ENCODE results near the gene PHF1.

The PHF1 gene

DNA sequence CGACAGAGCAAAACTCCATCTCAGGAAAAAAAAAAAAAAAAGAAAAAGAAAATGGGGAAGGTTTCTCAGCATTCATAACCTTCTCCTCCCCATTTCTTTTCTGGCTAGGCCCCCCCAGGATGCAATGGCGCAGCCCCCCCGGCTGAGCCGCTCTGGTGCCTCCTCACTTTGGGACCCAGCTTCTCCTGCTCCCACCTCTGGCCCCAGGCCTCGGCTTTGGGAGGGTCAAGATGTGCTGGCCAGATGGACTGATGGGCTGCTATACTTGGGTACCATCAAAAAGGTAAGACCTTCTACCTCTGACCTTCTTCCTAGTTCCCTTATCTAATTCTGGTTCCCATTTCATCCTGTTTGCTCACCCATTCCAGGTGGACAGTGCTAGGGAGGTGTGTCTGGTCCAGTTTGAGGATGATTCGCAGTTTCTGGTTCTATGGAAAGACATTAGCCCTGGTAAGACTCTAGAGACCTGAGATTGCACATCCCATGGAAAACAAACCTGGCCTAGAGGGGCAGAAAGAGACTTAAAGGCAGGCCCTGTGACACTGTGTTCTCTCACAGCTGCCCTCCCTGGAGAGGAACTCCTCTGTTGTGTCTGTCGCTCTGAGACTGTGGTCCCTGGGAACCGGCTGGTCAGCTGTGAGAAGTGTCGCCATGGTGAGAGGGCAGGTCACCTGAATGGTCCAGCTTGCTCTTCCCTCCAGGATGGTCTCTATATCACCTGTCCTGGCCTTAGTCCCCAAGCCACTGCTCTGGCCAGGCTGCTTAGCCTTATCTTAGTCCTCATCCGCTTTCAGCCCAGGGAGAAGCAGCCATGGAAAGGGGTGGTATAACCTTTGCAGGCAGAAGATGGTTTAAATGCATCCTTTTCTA is 1.6 kb downstream of the PHF1 start:
- H3K27ac ChIP-seq (replicated peaks): no peak overlapping the region
- no peak overlapping the region for H3K4me3 ChIP-seq (replicated peaks; ENCODE audit: insufficient read depth, low read length)
- DNase-seq (ENCODE audit: low read depth in 1 of 2, low spot score in 1 of 2): no peak
- no peaks in the 10 kb centered on the region for H3K27me3 ChIP-seq (ENCODE audit: insufficient read depth, poor library complexity, severe bottlenecking)
- TF ChIP-seq POLR2AphosphoS5 (IDR thresholded peaks at IDR 0.05; ENCODE audit: low read depth): no peak
- no peak for TF ChIP-seq CTCF (IDR thresholded peaks at IDR 0.05; ENCODE audit: insufficient read depth, low read length)
- TF ChIP-seq REST (IDR thresholded peaks at IDR 0.05; ENCODE audit: insufficient replicate concordance, low read depth): no peak
- no peak for TF ChIP-seq GABPA (IDR thresholded peaks at IDR 0.05; ENCODE audit: low read depth)

- Histone ChIP-seq H3K4me3 (replicated peaks; ENCODE audit: insufficient read depth, low read length) (no peak overlapping the region), H3K27me3 (ENCODE audit: insufficient read depth, poor library complexity, severe bottlenecking) (no peaks in the 10 kb centered on the region), H3K27ac (replicated peaks) (no peak overlapping the region)
- TF ChIP-seq GABPA (IDR thresholded peaks at IDR 0.05; ENCODE audit: low read depth): no peak
- no peak for TF ChIP-seq REST (IDR thresholded peaks at IDR 0.05; ENCODE audit: insufficient replicate concordance, low read depth)
- no peak for TF ChIP-seq CTCF (IDR thresholded peaks at IDR 0.05; ENCODE audit: insufficient read depth, low read length)
- TF ChIP-seq SPI1 (IDR thresholded peaks at IDR 0.05; ENCODE audit: borderline replicate concordance, low read depth): no peak
- no peak for TF ChIP-seq POLR2AphosphoS5 (IDR thresholded peaks at IDR 0.05; ENCODE audit: low read depth)
- DNase-seq (ENCODE audit: low read depth in 1 of 2, low spot score in 1 of 2): no peak
Observed at GRCh38 chr6:33413241-33414120, 2.7 kb downstream of the PHF1 start.

DNA sequence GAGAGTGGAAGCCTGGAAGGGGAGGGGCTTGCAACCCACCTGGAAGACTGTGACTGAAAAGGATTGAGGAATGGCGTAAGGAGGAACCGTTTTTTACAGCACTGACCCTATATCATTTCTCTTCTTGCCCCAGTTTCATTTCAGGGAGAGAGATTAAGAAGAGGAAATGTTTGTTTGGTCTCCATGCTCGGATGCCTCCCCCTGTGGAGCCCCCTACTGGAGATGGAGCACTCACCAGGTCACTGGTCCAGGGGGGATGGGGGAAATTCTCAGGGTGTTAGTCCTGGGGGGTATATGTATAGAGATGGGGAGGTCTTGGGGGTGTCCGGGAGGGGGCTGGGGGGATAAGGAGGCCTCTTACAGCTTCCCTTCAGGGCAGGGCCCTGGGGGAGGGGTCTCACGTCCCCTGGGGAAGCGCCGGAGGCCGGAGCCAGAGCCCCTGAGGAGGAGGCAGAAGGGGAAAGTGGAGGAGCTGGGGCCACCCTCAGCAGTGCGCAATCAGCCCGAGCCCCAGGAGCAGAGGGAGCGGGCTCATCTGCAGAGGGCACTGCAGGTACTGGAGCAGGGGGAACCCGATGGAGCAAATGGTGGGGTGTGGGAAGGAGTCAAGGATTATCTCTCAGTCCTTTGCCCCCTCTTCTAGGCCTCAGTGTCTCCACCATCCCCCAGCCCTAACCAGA is 3.9 kb downstream of the PHF1 start:
- Histone ChIP-seq H3K27ac (replicated peaks) (no peak overlapping the region), H3K27me3 (ENCODE audit: insufficient read depth, poor library complexity, severe bottlenecking) (no peaks in the 10 kb centered on the region), H3K4me3 (replicated peaks; ENCODE audit: insufficient read depth, low read length) (no peak overlapping the region)
- DNase-seq (ENCODE audit: low read depth in 1 of 2, low spot score in 1 of 2): peak in 1 of 2 experiments; percentile 23
- peak; percentile 9 for TF ChIP-seq CTCF (IDR thresholded peaks at IDR 0.05; ENCODE audit: insufficient read depth, low read length)
- no peak for TF ChIP-seq REST (IDR thresholded peaks at IDR 0.05; ENCODE audit: insufficient replicate concordance, low read depth)
